Measurements from ENCODE around the gene IMPA2. TPM values are rescaled to one million over a fixed set of nuclear protein-coding genes. Genes with fewer than 3 reads are reported as not detected.

The IMPA2 gene
- total RNA-seq, 1 experiment from 2014 or later: 22.4 TPM

DNA sequence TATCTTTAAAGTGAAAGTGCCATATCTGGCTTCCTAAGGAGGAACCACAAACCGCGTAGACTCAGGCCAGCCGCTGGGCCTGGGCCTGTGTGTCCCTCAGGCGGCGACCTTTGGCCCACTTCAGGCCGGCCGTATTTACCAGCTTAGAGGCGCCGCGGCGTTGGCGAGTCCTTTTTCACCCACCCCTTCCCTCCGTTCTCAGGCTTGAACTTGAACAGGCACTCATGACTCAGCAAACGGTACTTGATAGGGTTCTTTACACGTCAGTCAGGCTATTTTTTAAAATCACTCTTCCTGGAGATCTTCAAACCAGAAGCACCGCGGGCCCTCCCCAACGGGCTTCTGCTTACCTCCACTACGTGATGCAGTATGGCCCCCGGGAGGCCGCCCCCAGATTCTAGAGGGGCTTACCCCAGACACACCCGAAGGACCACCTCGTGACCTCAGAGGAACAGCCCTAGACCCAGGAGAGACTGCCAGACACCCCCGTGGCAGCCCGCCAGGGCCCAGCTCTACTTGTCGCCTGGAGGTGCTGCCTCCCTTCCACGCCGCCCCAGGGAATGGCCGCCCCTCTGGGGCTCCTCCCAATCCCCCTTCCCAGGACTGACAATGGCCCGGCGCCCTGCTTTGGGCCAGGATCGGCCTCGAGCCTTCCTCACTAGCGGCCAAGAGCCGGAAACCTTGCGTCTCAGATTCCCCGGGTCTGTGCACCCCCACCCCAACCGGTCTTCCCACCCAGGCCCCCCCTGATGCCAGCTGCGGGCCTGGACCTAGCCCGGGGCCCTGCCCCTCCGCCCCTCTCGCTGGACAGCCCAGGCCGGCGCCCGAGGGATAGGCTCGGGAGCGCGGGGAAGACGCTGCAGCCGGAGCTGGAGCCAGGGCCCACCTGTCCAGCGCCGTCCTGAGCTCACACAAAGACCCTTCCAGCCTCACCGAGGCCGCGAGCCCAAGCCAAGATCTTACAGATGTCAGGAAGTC is 33.8 kb upstream of the IMPA2 start:
- Histone ChIP-seq H3K27me3 (replicated peaks; ENCODE audit: insufficient read depth, low read depth, low read length, poor library complexity) (no peaks in the 10 kb centered on the region), H3K4me3 (ENCODE audit: low read depth, low read length, poor library complexity, severe bottlenecking) (no peak overlapping the region), H3K9me3 (ENCODE audit: low read depth, low read length, poor library complexity, severe bottlenecking) (no peaks in the 10 kb centered on the region), H3K27ac (ENCODE audit: low read depth, low read length, poor library complexity, severe bottlenecking) (no peak overlapping the region), H3K4me1 (ENCODE audit: insufficient read depth, low read length, poor library complexity, severe bottlenecking) (no peaks in the 10 kb centered on the region), H3K36me3 (ENCODE audit: insufficient read depth, low read length, poor library complexity, severe bottlenecking) (no peaks in the 10 kb centered on the region)
- POLR2A ChIA-PET (ENCODE audit: low non-redundant PET): no interaction called here
- CTCF ChIA-PET: no interaction called here
- no TSS peak for BruUV-seq (replicated peaks)
- intact Hi-C loops (cut with micrococcal nuclease; ENCODE audit: unreplicated experiment): no loop called here
- no peak for TF ChIP-seq EZH2 (IDR thresholded peaks at IDR 0.05; ENCODE audit: borderline replicate concordance, low read depth, low read length, poor library complexity, severe bottlenecking)
- no peak for TF ChIP-seq CTCF (conservative IDR thresholded peaks at IDR 0.05; ENCODE audit: low read depth, low read length)
- DNase-seq (ENCODE audit: low spot score): no peak

DNA sequence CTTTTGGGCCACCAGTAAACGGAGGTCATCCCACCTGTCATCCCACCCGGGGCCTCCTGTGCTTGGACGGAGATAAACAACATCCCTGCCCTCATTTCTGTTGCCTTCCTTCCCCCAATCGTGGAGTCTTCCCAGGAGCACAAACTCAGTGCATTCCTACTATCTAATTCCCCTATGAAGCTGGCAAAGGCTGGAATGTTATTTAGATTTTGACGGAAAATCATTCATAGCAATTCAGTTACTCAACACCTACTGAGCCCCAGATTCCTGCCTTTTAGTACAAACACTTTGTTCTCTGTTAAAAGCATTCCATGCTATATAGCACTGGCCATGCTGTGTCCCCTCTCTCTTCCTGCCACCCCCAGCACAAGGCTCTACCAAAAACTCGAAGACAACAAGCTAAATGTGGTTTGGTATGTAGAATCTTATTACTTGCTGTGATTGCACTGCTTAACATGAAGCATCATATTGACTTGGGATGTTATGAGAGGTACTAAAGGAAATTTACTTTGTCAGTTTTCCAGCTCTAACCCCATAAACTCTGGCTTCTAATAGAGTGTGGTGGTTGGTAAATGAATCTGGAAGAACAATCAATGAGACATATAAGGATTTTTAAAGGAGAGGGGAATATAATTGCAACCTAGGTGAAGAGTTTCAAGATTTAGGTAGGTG is 32.3 kb upstream of the IMPA2 start:
- no TSS peak for BruUV-seq (replicated peaks)

DNA sequence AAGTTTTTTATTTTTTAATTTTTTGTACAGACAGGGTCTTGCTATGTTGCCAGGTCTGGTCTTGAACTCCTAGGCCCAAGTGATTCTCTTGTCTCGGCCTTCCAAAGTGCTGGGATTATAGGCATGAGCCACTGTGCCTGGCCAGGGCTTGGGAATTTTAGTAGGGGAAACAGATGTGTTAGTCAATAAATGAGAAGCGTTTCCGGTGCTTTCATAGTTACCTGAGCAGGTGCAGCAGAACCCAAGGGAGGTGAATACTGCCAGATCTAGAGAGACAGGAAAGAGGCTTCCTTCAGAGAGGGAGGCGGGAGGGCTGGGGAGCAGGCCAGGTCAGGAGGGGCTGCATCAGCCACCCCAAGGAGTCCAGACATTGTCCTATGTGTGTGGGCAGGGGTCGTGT is 30.5 kb upstream of the IMPA2 start:
- ChIA-PET POLR2A (ENCODE audit: low non-redundant PET) (no interaction called here), CTCF (no interaction called here)
- BruUV-seq (replicated peaks): no TSS peak
- no peaks in the 10 kb centered on the region for H3K4me1 ChIP-seq (ENCODE audit: insufficient read depth, low read length, poor library complexity, severe bottlenecking)
- no peaks in the 10 kb centered on the region for H3K9me3 ChIP-seq (ENCODE audit: low read depth, low read length, poor library complexity, severe bottlenecking)
- DNase-seq (ENCODE audit: low spot score): no peak
- H3K27ac ChIP-seq (ENCODE audit: low read depth, low read length, poor library complexity, severe bottlenecking): no peak overlapping the region
- no peaks in the 10 kb centered on the region for H3K27me3 ChIP-seq (replicated peaks; ENCODE audit: insufficient read depth, low read depth, low read length, poor library complexity)
- intact Hi-C loops (cut with micrococcal nuclease; ENCODE audit: unreplicated experiment): no loop called here
- H3K36me3 ChIP-seq (ENCODE audit: insufficient read depth, low read length, poor library complexity, severe bottlenecking): no peaks in the 10 kb centered on the region
- TF ChIP-seq EZH2 (IDR thresholded peaks at IDR 0.05; ENCODE audit: borderline replicate concordance, low read depth, low read length, poor library complexity, severe bottlenecking) (no peak), CTCF (conservative IDR thresholded peaks at IDR 0.05; ENCODE audit: low read depth, low read length) (no peak)
- no peak overlapping the region for H3K4me3 ChIP-seq (ENCODE audit: low read depth, low read length, poor library complexity, severe bottlenecking)

More for the DNA sequence above, 32.3 kb upstream of the IMPA2 start:
- CTCF ChIA-PET: no interaction called here
- no peaks in the 10 kb centered on the region for H3K4me1 ChIP-seq (ENCODE audit: insufficient read depth, low read length, poor library complexity, severe bottlenecking)
- POLR2A ChIA-PET (ENCODE audit: low non-redundant PET): no interaction called here
- no peak overlapping the region for H3K27ac ChIP-seq (ENCODE audit: low read depth, low read length, poor library complexity, severe bottlenecking)
- H3K27me3 ChIP-seq (replicated peaks; ENCODE audit: insufficient read depth, low read depth, low read length, poor library complexity): no peaks in the 10 kb centered on the region
- no peak for DNase-seq (ENCODE audit: low spot score)
- TF ChIP-seq CTCF (conservative IDR thresholded peaks at IDR 0.05; ENCODE audit: low read depth, low read length): no peak
- no peak for TF ChIP-seq EZH2 (IDR thresholded peaks at IDR 0.05; ENCODE audit: borderline replicate concordance, low read depth, low read length, poor library complexity, severe bottlenecking)
- no peaks in the 10 kb centered on the region for H3K9me3 ChIP-seq (ENCODE audit: low read depth, low read length, poor library complexity, severe bottlenecking)
- intact Hi-C loops (cut with micrococcal nuclease; ENCODE audit: unreplicated experiment): no loop called here
- no peaks in the 10 kb centered on the region for H3K36me3 ChIP-seq (ENCODE audit: insufficient read depth, low read length, poor library complexity, severe bottlenecking)
- no peak overlapping the region for H3K4me3 ChIP-seq (ENCODE audit: low read depth, low read length, poor library complexity, severe bottlenecking)

Measured in A673 (cell line).